Measurements from ENCODE around the gene KLRG1.

KLRG1 gene

GRCh38 chr12:8995021-8995775 lies 5.9 kb downstream of the KLRG1 start:
- DNase-seq (ENCODE audit: low read depth) = no peak
- no peak for TF ChIP-seq CTCF (conservative IDR thresholded peaks at IDR 0.05; ENCODE audit: low read depth, low read length)
- no peak overlapping the region for H3K4me3 ChIP-seq (ENCODE audit: low read length)

GRCh38 chr12:8996682-8997405 lies 7.5 kb downstream of the KLRG1 start:
- TF ChIP-seq CTCF (conservative IDR thresholded peaks at IDR 0.05; ENCODE audit: low read depth, low read length) = no peak
- no peak for DNase-seq (ENCODE audit: low read depth)
- no peak overlapping the region for H3K4me3 ChIP-seq (ENCODE audit: low read length)

- DNase-seq (ENCODE audit: low read depth) = no peak
- H3K4me3 ChIP-seq (ENCODE audit: low read length) = no peak overlapping the region
- TF ChIP-seq CTCF (conservative IDR thresholded peaks at IDR 0.05; ENCODE audit: low read depth, low read length) = no peak
Observed at GRCh38 chr12:9001233-9001632, 11.9 kb downstream of the KLRG1 start.

- no peak overlapping the region for H3K4me3 ChIP-seq (ENCODE audit: low read length)
- no peak for DNase-seq (ENCODE audit: low read depth)
- TF ChIP-seq CTCF (conservative IDR thresholded peaks at IDR 0.05; ENCODE audit: low read depth, low read length) = no peak
Observed at GRCh38 chr12:9002335-9002734, 13.0 kb downstream of the KLRG1 start.

- no peak for DNase-seq (ENCODE audit: low read depth)
- TF ChIP-seq CTCF (conservative IDR thresholded peaks at IDR 0.05; ENCODE audit: low read depth, low read length) = no peak
- H3K4me3 ChIP-seq (ENCODE audit: low read length) = no peak overlapping the region
Observed at GRCh38 chr12:9022592-9022991, 33.2 kb downstream of the KLRG1 start.

- no peak overlapping the region for H3K4me3 ChIP-seq (ENCODE audit: low read length)
- no peak for DNase-seq (ENCODE audit: low read depth)
- TF ChIP-seq CTCF (conservative IDR thresholded peaks at IDR 0.05; ENCODE audit: low read depth, low read length) = no peak
Observed at GRCh38 chr12:9024512-9024911, 35.2 kb downstream of the KLRG1 start.

Measured in retinal pigment epithelial cell (primary cell).